ENCODE measurements around the gene ATXN2.
A peak's percentile ranks its signal among the peaks of the same experiment; 100 is the strongest.
"Not testable (repeated sequence)": the region's sequence is repeated elsewhere in the genome, so short reads cannot be mapped to it uniquely, and the experiment has no call there.

The ATXN2 gene

GRCh38 chr12:111467857-111468241 is 131.3 kb downstream of the ATXN2 start:
- DNase-seq (ENCODE audit: low read depth) = no peak
- no peak for TF ChIP-seq CTCF (IDR thresholded peaks at IDR 0.05; ENCODE audit: control insufficient read depth, extremely low read depth, insufficient read depth)
- no peak overlapping the region for H3K4me3 ChIP-seq (ENCODE audit: low read depth, low read length)

- DNase-seq (ENCODE audit: low read depth) = peak; percentile 3
- no peak overlapping the region for H3K4me3 ChIP-seq (ENCODE audit: low read depth, low read length)
- no peak for TF ChIP-seq CTCF (IDR thresholded peaks at IDR 0.05; ENCODE audit: control insufficient read depth, extremely low read depth, insufficient read depth)
Observed at GRCh38 chr12:111467092-111467856, 131.8 kb downstream of the ATXN2 start.

- H3K4me3 ChIP-seq (ENCODE audit: low read depth, low read length) = no peak overlapping the region
- no peak for TF ChIP-seq CTCF (IDR thresholded peaks at IDR 0.05; ENCODE audit: control insufficient read depth, extremely low read depth, insufficient read depth)
- no peak for DNase-seq (ENCODE audit: low read depth)
Observed at GRCh38 chr12:111462210-111462769, 136.8 kb downstream of the ATXN2 start.

- not testable (repeated sequence) for H3K4me3 ChIP-seq (ENCODE audit: low read depth, low read length); DNase-seq (ENCODE audit: low read depth)
Observed at GRCh38 chr12:111460111-111460510, 139.0 kb downstream of the ATXN2 start.

- peak; percentile 15 for DNase-seq (ENCODE audit: low read depth)
- TF ChIP-seq CTCF (IDR thresholded peaks at IDR 0.05; ENCODE audit: control insufficient read depth, extremely low read depth, insufficient read depth) = no peak
- H3K4me3 ChIP-seq (ENCODE audit: low read depth, low read length) = no peak overlapping the region
Observed at GRCh38 chr12:111458546-111459172, 140.5 kb downstream of the ATXN2 start.

- DNase-seq (ENCODE audit: low read depth) = no peak
- H3K4me3 ChIP-seq (ENCODE audit: low read depth, low read length) = no peak overlapping the region
- no peak for TF ChIP-seq CTCF (IDR thresholded peaks at IDR 0.05; ENCODE audit: control insufficient read depth, extremely low read depth, insufficient read depth)
Observed at GRCh38 chr12:111457577-111457976, 141.5 kb downstream of the ATXN2 start.

GRCh38 chr12:111457071-111457470 is 142.0 kb downstream of the ATXN2 start:
- H3K4me3 ChIP-seq (ENCODE audit: low read depth, low read length) = no peak overlapping the region
- DNase-seq (ENCODE audit: low read depth) = no peak
- TF ChIP-seq CTCF (IDR thresholded peaks at IDR 0.05; ENCODE audit: control insufficient read depth, extremely low read depth, insufficient read depth) = no peak

Data from LNCaP clone FGC (cell line).